Gastroesophageal sphincter (tissue), 3 donors: Measurements from ENCODE around the gene CLPTM1L.

ENCODE experiments used
- POLR2A ChIP-seq, 2 donors: fragments of 450-650 bp; IDR thresholded peaks; one replicate each; pipeline ENCODE4 v1.6.1; 2017; ENCODE audit warnings: antibody characterized with exemption in 2 of 2, mild to moderate bottlenecking in 2 of 2, moderate library complexity in 1 of 2
- TF ChIP-seq, protein P1 (sequence below), 4 experiments: fragments of 200-600 bp in 2 of 4; fragments of 450-650 bp in 2 of 4; sonication (generic) in 1 of 4; IDR thresholded peaks; one replicate each; pipeline ENCODE4 v1.5.1; 2017 to 2019; ENCODE audit warnings: antibody characterized with exemption in 4 of 4, mild to moderate bottlenecking in 2 of 4, moderate library complexity in 2 of 4

DNA sequence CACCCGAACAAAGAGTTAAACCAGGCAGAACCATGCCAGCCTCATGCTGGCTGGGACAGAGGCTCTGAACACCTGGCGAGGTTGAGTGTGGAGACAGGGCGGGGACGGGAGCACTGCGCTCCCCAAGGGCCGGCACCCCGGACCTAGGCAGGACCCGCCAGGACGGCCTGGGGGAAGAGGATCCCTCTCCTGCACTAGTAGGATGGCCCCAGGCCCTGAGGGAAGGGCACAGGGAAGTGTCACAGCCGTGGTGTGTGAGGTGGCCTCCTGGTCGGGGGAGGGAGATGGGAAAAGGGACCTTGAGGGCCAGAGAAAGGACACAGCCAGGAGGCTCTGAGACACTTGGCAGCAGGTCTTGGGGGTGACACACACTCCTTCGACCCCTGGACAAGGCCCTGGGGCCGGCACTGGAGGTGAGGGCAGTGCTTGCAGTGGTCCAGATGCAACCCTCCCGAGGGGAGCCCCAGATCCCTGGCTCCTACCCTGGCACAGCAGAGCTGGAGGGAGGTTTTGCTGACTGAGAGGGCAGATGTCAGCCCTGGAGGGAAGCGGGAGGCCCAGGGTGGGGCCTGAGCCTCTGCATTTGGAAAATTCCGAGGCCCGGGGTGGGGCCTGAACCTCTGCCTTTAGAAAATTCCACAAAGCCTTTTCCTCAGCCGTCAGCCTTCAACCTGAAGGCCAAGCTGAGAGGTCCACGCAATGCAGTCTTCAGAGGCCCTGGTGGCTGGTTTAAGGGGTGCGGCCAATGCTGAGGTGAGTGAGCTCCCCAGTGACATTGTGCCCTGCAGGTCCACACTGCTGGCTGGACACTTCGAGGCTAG, 25.3 kb downstream of the CLPTM1L start:
- no peak for TF ChIP-seq POLR2A (IDR thresholded peaks at IDR 0.05)
- TF ChIP-seq, protein P1, sequence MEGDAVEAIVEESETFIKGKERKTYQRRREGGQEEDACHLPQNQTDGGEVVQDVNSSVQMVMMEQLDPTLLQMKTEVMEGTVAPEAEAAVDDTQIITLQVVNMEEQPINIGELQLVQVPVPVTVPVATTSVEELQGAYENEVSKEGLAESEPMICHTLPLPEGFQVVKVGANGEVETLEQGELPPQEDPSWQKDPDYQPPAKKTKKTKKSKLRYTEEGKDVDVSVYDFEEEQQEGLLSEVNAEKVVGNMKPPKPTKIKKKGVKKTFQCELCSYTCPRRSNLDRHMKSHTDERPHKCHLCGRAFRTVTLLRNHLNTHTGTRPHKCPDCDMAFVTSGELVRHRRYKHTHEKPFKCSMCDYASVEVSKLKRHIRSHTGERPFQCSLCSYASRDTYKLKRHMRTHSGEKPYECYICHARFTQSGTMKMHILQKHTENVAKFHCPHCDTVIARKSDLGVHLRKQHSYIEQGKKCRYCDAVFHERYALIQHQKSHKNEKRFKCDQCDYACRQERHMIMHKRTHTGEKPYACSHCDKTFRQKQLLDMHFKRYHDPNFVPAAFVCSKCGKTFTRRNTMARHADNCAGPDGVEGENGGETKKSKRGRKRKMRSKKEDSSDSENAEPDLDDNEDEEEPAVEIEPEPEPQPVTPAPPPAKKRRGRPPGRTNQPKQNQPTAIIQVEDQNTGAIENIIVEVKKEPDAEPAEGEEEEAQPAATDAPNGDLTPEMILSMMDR (IDR thresholded peaks at IDR 0.05) = no peak
